T-helper 2 cell (primary cell): ENCODE data around the gene ARHGEF10L.

Experiments
- DNase-seq, 5 experiments: peaks; one replicate each; pipeline versions ENCODE4 v3.0.0 to v3.0.0-alpha.2; 2012 to 2022

The ARHGEF10L gene

DNA sequence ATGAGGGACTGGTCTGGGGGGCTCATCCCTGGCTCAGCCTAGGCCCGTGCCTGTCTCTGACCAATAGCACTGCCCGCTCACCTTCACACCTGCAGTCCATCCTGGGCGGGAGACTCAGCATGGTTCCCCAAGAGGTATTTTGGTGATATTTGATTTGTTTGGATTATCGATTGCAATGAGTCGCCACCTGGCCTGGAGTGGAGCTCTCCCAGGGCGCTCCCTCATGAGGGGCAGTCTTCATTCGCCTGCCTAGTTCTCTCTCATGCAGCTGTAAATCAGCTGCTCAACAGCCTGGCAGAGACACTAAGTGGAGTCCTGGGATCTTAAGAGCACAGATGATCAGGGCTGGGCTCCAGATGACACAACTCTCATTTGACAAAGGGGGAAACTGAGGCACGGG lies 125.6 kb downstream of the ARHGEF10L start:
- no peak for DNase-seq

DNA sequence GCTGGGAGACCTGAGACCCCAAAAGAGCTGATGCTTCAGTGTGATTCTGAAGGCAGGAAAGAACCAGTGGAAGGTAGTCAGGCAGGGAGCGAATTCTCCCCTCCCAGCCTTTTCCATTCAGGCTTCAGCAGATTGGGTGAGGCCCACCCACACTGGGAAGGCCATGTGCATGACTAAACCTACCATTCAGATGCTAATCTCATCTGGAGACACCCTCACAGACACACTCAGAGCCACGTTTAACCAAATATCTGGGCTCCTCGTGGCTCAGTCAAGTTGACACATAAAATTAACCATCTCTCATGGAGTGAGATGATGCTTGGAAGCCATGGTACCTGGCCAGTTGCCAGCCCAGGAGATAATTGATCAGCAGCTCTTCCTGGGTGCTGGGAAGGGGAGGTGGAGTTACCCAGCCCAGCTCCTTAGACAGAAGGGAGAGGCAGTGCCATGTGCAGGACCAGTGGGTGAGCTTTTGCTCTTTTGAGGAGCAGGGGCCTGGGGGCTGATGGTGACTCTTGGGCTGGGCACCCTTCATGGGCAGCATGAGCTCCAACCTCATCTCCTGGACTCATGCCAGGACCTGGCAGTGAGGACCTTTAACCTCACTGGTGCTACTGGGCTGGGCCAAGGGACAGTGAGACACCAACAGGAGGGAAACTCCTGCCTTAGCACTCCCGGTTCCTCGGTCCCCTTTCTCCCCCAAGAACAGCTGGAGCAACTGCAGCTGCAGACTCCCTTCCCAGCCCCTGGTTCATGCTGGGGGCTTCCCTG lies 126.6 kb downstream of the ARHGEF10L start:
- DNase-seq: no peak

DNA sequence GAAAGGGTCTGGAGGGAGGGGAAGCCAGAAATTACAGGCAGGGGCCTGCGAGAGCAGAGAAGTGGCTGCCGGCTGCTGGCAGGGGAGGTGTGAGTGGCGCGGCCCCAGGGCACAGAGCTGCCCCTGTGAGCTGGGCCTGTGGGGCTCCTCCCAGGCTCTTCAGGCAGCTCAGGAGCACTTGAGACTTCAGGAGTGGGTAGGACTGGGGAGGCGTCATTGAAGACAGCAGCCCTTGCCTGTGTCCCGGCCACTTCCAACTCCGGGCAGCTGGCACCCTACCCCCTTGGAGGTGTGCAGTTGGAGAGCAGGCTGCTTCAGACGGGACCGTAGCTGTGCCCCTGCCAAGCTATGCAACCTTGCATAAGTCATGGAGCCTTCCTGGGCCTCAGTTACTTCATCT lies 128.1 kb downstream of the ARHGEF10L start:
- DNase-seq: no peak

DNA sequence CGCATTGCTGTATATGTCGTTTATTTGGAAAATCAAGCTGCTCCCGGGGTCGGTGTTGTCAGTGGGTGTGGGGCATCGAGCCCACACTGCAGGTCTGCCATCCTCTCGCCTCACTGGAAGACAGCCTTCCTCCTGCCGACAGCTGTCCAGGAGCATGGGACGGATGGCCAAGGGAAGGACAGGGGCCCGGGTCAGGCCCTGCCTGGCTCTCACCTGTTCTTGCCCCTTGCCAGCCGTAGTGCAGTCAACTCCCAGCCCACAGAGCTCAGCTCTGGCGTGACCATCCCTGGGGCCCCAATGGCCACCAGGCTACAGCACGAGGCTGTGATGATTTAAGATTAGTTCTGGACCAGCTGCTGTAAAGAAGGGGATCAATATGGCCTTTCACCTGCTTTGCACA lies 128.7 kb downstream of the ARHGEF10L start:
- DNase-seq: no peak

DNA sequence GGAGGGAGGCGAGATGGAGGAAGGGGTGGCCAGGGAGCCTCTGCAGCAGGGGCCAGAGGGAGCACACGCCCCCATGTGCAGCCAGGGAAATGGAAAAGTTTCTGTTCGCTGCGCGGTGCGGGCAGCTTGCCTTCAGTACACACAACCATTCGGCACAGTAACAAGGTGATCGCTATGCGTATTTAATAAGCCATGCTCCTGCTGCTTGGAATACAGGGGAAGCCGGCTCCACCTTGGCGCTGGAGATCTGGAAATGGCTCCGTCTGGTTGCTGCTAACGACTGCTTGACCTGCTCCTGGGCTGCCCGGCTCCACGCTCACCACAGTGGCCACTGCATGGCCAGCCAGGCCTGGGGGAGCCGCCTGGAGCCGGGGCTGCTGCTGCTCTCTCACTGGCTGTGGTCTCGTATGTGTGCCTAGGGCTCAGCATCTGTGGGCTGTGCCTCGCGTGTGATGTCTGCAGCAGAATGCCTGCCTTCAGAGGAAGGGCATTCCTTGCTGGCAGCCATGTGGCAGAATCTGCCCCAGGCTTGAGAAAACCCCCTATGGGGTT lies 129.2 kb downstream of the ARHGEF10L start:
- no peak for DNase-seq

DNA sequence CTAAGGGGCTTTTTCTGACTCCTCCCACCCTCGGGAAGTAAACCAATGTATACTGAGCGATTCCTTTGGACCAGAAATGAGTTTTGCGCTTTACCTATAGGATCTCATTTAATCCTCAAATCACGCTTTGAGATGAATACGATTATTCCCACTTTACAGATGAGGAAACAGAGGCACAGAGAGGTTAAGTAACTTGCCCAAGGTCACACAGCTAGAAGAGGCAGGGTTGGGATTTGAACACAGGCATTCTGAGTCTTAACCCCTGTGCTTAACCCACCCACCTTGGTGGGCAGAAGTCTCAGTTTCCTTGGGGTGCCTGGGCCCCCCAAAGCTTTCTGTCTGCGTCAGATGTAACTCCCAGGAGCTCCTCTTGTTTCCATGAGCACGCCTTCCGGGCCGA lies 129.8 kb downstream of the ARHGEF10L start:
- DNase-seq: no peak

DNA sequence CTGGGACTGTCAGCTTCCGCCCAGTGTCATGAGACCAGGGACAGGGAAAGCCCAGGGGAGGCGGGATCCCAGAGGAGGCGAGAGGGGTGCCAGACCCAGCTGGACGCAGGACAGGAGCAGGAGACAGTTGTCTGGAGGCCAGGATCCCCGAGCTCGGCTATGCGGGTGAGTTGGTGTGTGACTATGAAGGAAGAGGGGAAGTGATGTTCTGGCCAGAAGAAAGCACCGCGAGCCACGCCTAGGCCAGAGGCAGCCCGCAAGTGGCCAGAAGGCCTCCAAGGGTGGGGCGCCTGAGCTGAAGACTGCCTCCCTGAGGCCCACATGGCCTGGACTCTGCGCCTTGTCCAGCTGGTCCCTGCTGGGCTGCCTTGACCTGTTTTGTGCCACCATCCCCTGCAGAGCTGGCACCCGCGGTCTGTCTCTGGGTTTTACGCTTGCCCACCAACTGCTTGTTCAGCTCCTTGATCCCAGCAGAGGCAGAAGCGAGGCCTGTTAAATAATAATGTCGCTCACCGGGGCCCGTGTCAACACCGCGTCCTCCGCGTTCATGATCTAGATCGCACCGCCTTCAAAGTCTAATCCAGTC lies 130.5 kb downstream of the ARHGEF10L start:
- DNase-seq: no peak

DNA sequence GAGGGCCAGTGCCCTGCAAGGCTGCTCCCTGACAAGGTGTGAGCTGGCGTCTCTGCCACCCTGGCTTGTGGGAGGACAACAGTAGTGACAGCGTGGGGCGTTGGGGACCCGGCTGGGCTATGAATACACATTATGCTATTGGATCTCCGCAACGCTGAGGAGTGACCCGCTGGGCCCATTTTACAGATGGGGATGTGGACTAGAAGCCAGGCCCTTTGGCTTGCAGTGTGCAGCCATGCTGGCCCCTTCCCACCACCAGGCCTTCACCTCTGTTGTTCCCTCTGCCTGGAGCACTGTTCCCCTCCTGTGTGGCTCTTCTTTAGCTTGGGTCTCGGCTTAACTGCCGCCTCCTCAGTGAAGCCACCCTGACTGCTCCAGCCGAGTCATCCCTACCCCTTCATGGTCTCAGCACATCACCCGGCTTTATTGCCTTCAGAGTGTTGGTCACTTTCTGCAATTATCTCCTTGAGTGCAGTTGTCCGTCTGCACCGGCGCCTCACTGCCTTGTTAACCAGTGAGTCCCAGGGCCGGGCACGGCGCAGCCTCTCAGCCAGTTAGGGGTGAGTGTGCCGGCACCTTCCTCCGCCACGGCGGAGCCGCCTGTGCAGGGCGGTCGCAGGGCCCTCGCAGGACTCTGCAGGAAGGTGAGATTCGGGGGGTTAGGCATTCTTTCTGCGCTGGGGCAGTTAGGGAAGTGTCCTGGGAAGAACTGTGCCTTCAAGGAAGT lies 131.3 kb downstream of the ARHGEF10L start:
- no peak for DNase-seq

DNA sequence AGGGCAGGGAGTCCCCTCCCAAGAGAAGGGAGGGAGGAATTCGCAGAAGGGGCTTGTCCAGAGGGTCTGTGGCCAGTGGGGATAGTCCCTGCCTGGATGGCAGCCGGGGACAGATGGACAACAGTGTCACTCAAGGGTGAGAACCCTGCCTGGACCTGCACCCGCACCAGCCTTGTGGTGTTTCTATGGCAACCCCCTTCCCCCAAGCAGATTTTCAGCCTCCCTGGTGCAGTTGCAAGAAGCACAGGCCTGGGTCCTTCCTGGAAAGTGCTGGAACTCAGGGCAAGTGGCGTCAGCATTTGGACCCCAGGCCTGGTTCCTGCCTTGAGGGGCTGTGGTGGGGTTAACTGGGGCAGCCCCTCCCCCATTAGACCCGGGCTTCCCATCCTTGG lies 131.8 kb downstream of the ARHGEF10L start:
- no peak for DNase-seq

DNA sequence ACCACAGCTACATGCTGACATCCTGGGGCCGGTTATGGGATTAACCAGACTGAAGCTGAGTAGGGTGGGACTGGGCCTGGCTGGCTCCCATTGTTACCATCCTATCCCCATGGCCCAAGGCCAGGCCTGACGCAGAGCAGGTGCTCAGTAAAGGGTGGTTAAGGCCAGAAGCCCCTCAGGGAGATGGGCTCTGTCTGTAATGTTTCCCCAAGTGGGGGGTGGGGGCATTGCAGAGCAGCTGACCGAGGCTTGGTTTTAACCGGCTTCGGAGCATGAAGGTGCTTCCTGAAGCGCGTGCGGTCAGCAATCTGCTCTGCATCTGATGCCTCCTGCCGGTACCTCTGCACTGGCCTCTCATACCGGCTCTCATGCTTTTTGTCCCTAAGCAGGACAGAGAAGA lies 132.2 kb downstream of the ARHGEF10L start:
- no peak for DNase-seq

DNA sequence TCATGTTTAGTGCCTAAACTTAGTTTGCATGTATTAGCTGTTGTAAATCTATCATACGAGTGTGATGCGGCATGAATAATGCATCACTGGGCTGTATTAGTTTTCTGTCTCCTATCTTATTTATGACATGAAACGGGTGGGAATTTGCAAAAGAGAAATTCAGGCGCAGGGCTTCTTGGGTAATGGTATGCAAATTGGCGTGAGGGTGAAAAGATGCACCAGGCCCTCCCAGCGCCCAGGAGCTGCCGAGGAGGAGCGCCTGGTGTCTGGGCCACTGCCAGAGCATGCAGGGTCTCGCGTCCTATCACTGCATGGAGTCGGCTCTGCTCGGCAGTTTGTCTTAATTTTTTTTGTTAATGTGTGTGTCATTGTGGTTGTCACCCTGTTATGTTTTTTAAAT lies 132.7 kb downstream of the ARHGEF10L start:
- DNase-seq: no peak

DNA sequence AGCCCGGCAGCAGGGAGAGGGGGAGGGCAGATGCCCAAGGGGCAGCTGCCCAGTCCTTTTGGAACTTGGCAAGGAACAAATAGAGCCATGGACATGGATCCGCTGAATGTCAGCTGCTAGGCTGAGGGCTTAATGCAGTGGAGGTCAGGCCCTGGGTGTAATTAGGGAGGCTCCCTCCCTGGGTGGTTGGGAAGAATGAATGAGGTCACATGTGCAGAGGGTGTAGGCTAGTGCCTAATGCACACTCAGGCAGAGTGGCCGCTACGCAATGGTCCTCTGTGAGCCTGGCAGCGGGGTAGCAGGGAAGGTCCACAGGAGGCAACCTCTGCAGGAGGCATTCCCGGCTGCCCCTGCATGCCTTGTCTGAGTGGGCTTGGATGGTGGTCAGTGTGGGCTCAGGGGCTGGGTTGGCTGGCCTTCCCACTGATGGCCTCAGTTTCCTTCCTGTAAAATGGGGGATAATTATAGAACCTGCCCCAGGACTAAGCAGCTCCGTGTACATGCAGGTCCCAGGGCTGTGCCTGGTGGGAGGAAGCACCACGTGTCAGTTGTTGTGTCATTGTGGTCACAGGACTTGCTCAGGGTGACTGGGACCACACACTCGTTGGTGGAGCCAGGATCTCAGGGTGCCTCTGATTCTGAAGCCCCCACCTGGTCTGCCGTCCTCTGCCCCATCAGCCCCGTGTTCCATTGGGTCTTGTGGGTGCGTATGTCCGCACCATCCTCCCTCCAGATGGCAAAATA lies 134.0 kb downstream of the ARHGEF10L start:
- DNase-seq: no peak

DNA sequence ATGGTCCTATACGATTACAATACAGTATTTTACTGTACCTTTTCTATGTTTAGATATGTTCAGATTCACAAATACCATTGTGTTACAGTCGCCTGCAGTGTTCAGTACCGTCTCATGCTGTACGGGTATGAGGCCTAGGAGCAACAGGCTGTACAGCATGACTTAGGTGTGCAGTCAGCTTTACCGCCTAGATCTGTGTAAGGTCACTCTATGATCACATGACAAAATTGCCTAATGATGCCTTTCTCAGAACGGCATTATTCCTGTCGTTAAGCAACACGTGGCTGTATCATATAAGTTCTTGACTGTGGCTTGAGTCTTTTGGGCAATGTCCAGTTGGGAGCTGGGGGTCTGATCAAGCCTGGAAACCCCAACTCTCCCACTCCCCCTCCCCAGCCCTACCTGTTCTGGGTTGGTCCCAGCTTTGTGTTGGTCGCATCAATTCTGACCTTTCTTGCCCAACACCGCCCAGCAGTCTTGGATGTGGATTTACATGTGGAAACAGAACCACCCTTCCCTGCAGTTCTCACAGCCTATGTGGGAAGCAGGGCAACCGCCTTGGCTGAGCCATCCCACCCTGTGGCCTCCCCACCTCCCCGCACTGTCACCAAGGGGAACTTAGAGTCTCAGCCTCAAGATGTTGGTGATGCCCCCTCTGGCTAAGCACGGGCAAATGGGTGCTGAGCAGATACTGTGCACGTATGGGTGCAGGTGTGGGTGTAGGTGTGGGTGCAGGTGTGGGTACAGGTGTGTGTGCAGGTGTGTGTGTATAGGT lies 135.4 kb downstream of the ARHGEF10L start:
- no peak for DNase-seq

DNA sequence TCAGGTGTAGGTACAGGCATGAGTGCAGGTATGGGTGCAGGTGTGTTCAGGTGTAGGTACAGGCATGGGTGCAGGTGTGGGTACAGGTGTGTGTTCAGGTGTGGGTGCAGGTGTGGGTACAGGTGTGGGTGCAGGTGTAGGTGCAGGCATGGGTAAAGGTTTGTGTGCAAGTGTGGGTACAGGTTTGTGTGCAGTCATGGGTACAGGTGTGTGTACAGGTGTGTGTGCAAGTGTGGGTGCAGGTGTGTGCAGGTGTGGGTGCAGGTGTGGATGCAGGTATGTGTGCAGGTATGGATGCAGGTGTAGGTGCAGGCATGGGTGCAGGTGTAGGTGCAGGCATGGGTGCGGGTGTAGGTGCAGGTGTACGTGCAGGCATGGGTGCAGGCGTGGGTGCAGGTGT lies 136.2 kb downstream of the ARHGEF10L start:
- DNase-seq: no peak

DNA sequence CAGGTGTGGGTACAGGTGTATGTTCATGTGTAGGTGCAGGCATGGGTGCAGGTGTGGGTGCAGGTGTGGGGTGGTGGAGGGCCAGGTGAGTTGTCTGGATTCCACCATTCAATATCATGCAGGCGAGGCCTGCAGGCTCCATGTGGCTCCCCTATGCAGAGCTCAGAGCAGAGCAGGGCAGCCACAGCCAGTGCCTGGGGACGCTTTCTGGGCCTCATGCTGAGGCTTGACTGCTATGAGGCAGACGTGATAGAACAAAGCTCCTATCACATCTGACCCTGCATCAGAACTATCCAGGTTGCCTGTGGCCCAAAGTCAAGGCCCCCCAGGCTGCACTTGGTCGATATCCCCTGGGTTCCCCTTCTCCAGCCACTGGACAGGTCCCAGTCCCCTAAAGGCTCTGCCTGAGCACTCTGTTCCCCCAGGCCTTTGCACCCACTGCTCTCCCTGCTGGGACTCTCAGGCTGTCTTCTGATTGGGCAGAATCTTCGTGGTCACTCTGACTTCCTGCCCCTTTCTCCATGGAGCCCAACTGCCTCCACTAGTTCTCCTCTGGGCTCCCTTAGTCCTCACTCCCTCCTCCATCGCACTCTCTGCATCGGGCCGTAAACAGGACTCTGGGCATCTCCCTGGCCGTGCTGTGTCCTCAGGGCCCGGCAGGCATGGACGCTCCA lies 137.0 kb downstream of the ARHGEF10L start:
- DNase-seq: no peak

DNA sequence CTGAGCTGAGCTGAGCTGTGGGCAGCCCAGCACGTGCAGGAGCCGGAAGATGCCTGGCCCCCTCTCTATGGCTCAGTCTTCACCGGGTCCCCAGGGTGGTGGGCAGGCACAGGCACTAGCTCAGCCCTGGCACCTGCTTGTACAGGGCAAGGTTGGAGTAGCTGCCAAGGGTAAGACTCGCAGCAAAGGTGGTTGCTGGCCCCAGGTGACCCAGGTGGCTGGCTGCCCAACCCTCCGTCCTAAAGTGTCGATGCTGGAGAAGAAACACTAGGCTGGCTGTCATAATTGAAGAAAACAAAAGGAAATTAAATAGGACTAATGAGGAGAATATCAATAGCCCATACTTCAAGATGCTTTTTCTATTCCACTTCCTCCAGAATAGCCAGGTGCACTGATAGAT lies 138.5 kb downstream of the ARHGEF10L start:
- no peak for DNase-seq

DNA sequence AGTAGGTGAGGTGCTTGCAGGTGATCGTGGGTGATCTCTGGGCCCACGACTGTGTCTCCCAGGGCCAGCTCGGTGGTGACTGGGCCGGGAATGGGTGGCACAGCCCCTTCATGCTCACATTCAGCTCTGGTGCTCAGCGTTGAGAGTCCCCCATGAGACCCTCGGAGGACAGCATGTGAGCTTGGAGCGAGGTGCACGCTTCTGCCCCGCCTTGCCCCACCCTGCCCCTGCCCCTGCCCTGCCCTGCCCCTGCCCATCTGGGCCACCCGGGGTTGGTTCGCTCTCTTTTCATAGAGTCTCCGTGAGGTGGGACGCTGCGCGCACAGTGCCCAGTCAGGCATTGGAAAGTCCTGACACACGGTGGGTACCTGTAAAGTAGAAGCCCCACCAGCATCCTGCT lies 140.4 kb downstream of the ARHGEF10L start:
- no peak for DNase-seq

DNA sequence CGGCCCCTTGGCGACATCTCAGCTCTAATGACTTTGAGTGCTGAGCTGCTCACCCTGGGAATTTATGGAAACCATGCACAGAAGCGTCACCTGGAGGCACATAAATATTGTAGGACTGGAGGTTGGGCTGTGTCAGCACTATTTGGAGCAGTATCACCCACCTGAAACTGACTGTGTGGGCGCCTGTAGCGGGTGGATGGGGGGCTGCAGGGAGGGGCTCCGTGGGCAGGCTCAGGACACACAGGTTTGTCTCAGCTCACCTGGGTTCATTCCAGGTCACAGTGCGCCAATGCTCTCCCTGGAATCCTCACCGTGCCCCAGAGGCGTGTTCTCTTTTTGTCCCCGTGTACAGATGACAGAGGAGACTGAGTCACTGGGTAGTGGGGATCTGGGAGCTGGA lies 140.8 kb downstream of the ARHGEF10L start:
- no peak for DNase-seq

DNA sequence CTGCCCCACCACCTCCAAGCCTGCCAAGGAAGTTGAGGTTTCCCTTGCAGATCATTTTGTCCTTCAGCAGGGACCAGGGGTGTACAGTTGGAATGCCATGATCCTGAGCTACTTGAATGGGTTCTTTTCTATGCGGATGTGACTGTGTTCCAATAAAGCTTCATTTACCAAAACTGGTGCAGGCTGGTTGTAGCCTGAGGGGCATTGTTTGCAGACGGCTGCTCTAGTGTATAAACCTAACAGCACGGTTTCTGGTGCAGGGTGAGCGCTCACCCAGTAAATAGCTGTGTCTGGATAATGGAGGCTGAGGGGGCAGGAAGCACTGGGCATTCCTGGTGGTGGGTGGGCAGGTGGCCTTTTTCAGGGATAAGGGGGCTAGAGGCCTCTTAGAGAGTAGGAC lies 142.9 kb downstream of the ARHGEF10L start:
- no peak for DNase-seq

DNA sequence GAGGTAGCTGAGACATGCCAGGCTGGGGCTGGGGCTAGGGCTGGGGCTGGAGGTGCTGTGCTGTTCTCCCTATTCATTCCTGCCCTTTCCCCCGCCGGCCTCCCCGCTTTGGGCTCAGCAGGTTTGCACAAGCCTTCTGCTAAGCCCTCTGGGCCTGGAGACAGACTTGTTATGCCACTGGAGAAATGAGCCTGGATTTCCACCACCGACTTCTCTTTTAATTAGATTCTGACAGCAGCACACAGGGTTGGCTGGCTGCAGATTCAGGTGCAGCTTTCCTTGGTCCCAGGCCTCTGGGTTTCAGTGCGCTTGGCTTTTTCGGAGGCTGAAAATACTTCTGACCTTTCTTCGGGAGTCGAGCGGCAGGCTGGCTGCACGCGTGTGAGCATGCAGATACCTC lies 144.1 kb downstream of the ARHGEF10L start:
- DNase-seq: no peak

DNA sequence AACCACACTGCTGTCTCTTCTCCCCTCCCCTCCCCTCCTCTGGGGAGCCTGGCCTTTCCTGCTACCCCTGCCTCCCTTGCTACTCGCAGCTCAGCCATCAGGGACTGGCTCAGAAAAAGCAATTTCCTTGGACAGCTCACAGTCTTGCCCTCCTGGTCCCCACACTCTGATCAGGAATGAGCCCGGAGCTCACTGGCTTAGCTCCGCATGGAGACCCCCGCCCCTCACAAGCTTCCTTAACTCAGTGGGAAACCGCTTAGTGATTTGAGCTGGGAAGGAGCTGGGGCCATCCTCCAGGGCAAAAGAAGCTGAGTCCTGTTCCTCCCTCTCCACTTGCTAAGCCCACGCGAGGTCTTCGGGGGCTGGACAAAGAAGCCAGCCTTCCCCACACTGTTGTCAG lies 145.3 kb downstream of the ARHGEF10L start:
- DNase-seq: no peak

DNA sequence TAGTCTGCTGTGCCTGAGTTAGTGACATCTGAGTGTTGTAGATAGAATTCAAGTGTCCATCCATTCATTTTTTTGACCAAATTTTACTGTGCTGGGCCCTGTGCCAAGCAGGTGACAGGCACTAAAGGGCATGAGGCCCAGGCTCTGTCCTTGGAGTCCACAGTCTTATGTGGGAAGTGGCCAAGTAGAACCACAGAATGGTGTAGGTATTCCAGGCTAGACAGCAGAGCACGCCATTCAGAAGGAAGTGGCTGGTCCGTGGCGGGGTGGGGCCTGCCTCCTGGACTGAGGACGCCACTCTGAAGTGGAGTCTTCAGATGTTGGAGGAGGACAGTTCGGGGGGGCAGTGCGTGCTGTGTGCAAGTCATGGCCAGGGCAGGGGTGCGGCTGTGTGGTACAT lies 146.8 kb downstream of the ARHGEF10L start:
- DNase-seq: no peak
